Activated T-cell treated with anti-CD3 and anti-CD28 coated beads for 24 hours (primary cell): ENCODE data around the gene KRTAP4-2.
"Not testable (repeated sequence)": the region's sequence is repeated elsewhere in the genome, so short reads cannot be mapped to it uniquely, and the experiment has no call there.

ENCODE experiments used
- DNase-seq: peaks from one replicate; pipeline ENCODE4 v3.0.0-alpha.2; 2020; ENCODE audit warnings: low read depth

The KRTAP4-2 gene

DNA sequence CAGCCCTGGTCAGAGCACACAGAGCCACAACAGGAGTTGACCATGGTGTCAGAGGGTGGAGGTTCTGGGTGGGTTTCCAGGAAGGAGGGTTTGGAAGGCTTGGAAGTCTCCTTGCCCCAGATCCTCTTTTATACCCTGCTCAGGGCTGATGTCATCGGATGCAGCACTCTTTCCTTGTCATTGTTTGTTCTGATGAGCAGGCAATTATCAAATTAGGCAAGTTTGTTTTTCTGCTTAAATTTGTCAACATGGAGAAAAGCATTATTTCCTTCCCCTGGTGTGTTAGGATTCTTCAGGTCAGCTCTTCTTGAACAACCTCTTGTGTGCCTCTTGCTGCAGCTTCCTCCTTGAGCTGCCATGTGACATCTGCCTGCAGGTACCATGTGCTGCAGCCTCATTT is 17.4 kb downstream of the KRTAP4-2 start, which contains the start of gene KRTAP4-4:
TSS of gene KRTAP4-4 (minus strand) at position 101 of the 400 bp plus-strand sequence. CDS start at position 44, 57 bp downstream.
- DNase-seq = no peak

DNA sequence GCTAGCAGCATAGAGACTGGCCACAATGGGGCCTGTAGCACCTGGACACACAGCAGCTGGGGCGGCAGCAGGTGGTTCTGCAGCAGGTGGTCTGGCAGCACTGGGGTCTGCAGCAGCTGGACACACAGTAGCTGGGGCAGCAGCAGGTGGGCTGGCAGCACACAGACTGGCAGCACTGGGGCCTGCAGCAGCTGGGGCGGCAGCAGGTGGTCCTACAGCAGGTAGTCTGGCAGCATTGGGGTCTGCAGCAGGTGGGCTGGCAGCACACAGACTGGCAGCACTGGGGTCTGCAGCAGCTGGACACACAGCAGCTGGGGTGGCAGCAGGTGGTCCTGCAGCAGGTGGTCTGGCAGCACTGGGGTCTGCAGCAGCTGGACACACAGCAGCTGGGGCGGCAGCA is 17.8 kb downstream of the KRTAP4-2 start:
- DNase-seq = not testable (repeated sequence)

DNA sequence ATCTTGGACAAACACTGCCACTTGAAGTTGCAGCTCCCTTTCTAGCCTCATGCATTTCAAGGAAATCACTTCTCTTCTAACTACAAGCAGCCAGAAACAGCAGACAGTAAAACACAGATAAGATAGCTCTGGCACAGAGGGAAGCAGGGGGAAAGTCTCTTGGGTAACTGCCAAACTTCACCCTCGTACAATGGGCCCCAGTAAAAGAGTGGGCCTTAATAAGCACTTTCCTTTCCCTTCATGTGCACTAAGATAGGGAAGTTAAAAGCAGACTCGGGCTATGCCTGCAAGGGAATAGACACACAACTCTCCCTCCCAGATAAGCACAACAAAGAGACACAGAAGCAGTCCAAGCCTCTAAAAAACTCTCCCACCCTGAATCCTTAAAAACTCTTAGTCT is 24.2 kb downstream of the KRTAP4-2 start:
- DNase-seq = no peak

DNA sequence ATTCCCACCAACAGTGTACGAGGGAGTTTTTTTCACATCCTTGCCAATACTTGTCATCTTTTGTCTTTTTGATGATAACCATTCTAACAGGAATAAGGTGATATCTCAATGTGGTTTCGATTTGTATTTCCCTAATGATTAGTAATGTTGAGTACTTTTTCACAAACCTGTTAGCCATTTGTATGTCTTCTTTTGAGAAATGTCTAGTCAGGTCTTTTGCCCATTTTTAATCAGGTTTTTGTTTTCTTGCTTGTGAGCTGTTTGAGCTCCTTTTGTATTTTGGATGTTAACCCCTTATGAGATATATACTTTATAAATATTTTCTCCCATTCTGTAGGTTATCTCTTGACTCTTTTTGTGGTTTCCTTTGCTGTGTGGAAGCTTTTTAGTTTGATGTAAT is 26.5 kb downstream of the KRTAP4-2 start:
- DNase-seq = no peak

DNA sequence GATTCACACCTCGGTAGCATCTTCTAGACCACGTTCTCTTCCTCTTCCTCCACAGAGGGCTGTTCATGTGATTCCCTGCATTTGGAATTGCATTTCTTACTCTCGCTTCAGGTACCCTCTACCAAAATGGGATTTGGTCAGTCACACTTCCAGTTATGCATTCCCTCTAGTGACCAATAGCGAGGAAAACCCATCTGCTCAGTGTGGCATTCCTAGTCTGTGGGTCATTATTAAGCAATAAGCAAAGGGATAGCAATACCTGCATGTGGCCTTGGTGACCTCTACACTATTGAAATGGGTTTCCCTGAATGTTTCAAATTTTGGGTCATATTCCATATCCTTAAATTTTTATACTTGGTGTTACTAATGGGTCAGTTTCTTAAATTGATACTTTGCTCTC is 28.0 kb downstream of the KRTAP4-2 start:
- no peak for DNase-seq

DNA sequence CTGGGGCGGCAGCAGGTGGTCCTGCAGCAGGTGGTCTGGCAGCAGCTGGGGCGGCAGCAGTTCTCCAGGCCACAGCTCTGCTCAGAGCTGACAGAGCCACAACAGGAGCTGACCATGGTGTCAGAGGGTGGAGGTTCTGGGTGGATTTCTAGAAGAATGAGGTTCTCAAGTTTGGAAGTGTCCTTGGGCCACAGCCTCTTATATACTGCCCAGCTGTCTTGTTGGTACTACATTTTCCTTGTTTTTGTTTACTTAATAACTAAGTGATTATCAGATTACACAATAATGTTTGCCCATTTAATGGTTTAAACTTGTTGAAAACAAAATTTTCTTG is 28.4 kb downstream of the KRTAP4-2 start, which contains the start of gene KRTAP4-5:
TSS of gene KRTAP4-5 (minus strand) at position 174 of the 334 bp plus-strand sequence. CDS start at position 116, 58 bp downstream.
- no peak for DNase-seq

DNA sequence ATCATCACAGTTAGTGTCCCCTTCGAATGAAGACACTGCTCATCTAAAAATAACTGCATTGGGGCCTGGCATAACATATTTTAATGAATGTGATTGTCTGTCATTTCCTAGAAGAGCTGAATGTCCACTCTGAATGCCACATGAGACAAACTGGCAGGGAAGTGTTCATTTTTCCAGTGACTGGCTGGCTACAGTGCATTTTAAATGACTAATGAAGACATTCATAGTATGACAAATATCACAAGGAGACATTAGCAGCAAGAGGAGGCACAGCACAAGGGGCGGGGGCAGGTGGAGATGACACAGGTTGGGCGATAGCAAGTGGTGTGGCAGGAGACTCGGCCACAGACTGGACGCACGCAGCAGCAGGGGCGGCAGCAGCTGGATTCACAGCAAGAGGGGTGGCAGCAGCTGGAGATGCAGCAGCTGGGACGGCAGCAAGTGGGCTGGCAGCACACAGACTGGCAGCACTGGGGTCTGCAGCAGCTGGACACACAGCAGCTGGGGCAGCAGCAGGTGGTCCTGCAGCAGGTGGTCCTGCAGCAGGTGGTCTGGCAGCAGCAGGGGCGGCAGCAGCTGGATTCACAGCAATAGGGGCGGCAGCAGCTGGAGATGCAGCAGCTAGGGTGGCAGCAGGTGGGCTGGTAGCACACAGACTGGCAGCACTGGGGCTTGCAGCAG is 28.9 kb downstream of the KRTAP4-2 start:
- DNase-seq = not testable (repeated sequence)

DNA sequence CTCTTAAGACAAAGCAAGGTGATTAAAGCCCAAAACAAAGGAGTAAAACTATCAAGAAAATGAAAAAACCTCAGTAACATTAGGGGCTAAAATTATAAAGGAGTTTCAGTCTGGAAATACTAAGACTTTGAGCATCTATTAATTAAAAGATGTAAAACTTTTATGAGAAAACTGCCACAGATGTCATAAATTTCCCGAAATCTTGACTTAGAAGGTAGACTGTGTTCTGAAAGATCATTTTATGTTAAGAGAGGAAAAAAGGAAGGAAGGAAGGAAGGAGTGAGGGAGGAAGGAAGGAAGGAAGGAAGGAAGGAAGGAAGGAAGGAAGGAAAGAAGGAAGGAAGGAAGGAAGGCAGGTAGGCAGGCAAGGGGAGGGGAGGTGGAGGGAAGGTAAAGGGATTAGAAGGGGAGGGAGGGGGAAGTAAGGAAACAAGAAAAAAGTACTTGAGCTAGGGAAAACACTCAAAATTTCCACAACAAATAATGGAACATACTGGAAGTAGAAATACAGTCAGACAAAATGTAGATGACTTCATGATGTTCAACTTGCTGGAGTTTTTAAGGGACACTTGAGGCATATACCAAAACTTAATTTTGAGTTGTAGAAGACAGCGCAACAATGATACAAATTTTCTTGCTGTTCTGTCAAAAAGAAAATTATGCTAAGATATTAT is 30.4 kb downstream of the KRTAP4-2 start:
- DNase-seq = no peak

DNA sequence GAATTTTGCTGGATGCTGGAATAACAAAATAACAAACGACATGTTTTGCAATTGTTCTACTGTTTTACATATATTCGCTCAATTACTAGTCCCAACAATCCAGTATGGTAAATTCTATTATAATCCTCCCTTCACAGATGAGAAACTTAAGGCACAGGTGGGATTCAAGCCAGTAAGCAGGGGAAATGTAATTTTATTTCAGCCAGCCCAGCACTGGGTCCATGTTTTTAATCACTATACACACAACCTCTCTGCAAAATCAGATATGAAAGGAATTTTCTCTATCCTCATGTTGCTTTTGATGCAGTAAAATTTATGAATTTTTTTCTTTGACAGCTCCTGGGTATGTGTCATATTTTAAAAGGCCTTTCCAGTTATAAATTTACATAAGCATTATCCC is 32.8 kb downstream of the KRTAP4-2 start:
- no peak for DNase-seq

DNA sequence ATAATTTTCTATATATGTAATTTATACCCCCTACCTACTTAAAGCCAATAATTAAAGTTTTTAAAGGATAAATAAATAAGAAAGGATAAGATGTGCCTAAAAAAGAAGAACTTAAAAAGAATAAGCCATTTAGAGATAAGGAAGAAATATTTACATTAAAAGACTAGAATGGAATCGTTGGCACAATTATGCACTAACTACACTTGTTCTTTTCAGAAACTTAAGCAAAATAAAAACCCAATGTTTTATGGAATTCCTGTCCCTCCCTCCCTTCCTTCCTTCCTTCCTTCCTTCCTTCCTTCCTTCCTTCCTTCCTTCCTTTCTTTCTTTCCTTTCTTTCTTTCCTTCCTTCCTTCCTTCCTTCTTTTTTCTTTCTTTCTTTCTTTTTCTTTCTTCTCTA is 33.2 kb downstream of the KRTAP4-2 start:
- no peak for DNase-seq

DNA sequence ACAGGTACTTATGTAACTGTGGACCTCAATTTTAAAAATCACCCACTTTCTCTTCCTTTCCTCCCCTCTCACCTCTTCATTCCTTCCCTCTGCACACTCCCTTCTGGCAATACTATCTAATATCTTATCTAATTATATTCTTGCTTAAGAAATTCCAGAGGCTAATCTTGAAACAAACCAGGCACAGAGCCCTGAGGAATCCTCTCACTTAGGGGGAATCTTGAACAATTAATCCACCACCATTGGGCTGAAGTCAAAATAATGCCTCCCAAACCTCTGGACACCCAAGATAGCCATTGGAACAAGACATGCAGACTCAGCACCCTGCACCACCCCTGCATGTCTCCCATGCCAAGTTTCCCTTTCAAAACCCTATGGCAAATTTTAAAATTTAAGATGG is 36.7 kb downstream of the KRTAP4-2 start:
- no peak for DNase-seq

DNA sequence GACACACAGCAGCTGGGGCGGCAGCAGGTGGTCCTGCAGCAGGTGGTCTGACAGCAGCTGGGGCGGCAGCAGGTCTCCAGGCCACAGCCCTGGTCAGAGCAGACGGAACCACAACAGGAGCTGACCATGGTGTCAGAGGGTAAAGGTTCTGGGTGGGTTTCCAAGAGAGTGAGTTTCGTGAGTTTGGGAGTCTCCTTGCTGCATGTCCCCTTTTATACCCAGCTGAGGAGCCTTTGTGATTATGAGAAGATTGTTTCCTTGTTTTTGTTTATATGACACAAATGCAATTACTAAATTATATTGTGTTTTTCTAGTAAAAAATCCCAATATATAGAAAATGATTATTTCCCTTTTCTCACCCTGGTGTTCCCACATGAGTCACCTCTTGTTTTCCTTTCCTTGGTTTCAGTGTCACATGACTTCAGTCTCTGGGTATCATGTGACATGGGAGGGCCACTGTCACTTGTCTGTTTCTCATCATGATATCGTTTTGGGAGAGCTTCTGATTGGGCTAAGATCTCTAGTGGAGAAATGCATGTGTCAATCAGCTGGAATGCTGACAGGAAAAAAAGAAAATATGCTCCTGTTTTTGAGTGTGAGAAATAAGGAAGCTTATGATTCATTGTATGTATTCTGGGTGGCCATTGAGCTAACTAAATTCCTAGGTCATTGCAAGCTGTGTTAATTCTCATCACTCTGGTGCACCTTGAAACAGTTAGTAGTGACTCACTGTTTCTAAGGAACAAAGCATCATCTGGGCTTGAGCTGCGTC is 37.5 kb downstream of the KRTAP4-2 start, which contains the start of gene KRTAP4-6:
TSS of gene KRTAP4-6 (minus strand) at position 185 of the 772 bp plus-strand sequence. CDS start at position 128, 57 bp downstream.
- no peak for DNase-seq

DNA sequence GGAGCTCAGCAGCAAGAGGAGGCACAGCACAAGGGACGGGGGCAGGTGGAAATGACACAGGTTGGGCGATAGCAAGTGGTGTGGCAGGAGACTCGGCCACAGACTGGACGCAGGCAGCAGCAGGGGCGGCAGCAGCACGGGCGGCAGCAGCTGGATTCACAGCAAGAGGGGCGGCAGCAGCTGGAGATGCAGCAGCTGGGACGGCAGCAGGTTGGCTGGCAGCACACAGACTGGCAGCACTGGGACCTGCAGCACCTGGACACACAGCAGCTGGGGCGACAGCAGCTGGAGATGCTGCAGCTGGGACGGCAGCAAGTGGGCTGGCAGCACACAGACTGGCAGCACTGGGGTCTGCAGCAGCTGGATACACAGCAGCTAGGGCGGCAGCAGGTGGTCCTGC is 38.2 kb downstream of the KRTAP4-2 start:
- DNase-seq = not testable (repeated sequence)

DNA sequence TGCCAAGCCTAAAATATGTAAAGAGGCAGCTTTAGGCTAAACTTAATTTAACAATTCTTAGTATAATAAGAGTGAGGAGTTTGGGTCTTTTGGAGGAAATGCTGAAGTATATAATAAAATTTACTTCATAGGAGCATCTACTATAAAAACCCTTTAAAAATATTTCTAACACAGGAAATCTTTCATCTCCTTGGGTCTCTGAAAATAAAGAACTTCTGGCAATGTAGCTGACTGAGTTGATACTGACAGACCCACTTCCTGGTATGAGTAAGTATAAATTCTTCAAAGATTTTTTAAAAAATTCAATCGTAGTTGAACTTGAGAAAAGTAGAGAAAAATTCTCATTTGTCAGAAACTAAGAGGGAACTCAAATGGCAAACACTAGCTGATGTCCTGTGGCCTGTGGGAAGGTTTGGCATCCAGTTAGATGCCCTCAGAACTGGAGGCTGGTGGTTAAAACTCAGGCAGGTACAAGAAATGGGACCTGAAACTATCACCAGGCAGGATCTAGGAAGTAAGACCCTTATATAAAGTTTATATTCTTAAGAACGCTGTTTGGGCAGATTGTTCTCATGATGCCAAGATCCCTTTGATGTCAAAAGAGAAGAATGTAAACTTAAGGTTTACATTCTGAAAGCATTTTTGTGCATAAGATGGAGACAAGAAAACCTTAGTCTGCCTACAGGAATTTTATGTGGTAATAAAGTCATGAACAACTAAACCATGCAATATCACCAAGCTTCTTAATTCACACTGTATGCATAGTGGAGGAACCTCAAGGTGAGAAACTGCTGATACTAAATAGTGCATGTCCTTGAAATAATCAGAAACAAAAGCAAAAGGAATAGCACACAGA is 43.9 kb downstream of the KRTAP4-2 start:
- DNase-seq = no peak

DNA sequence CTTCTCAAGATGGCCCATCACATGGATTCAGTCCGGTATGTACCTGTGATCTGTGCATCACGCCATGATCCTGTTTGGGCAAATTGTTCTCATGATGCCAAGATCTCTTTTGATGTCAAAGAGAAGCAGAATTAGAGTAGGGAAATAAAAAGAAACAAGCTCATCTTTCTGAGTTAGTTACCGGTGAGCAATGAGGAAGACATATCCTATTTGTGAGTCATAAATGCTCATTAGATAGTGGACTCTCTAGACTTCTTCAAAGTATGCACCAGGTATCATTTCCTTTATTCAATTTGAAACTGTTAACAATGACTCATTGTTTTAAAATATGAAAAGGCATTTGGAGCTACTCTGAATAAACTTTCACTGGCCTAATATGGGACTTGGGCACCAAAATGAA is 46.0 kb downstream of the KRTAP4-2 start:
- no peak for DNase-seq
